HEK293 (cell line): ENCODE measurements around the gene MAPKAP1.

Experiments
- CTCF ChIA-PET: fragments of 350-600 bp; formaldehyde crosslinking; extraction: SDS; loops from one replicate; lab custom pipeline; 2021; ENCODE audit warnings: antibody characterized with exemption; lab: Yijun Ruan, JAX
- POLR2A ChIA-PET: fragments of 300-600 bp; formaldehyde crosslinking; extraction: SDS; loops from one replicate; lab custom pipeline; 2020; ENCODE audit warnings: antibody characterized with exemption, inconsistent platforms; lab: Yijun Ruan, JAX
- H3K27ac ChIP-seq: fragments of 200-500 bp; sonication (Bioruptor generic); 2 replicates; pipeline ENCODE4 v1.5.1; 2014; ENCODE audit warnings: low read depth, low read length, control low read depth, inconsistent platforms; ENCODE audit errors: extremely low read depth
- H3K36me3 ChIP-seq, 2 experiments: fragments of 200-500 bp in 1 of 2; sonication (Bioruptor generic) in 1 of 2; 1 replicate in 1 of 2; 2 replicates in 1 of 2; pipeline ENCODE4 v1.5.1; 2014 to 2017; ENCODE audit warnings: inconsistent platforms in 2 of 2, low read length in 2 of 2; ENCODE audit not compliant: control insufficient read depth in 2 of 2, insufficient read depth in 1 of 2
- H3K4me1 ChIP-seq: fragments of 200-500 bp; sonication (Bioruptor generic); 2 replicates; pipeline ENCODE4 v1.5.1; 2014; ENCODE audit warnings: mild to moderate bottlenecking, low read length, inconsistent platforms; ENCODE audit not compliant: control insufficient read depth, insufficient read depth
- H3K4me3 ChIP-seq: 2 replicates; pipeline ENCODE4 v1.5.1; 2011; ENCODE audit warnings: low read depth, mild to moderate bottlenecking, control low read depth, low read length, moderate library complexity
- H3K9me3 ChIP-seq: fragments of 200-500 bp; sonication (Bioruptor generic); 2 replicates; pipeline ENCODE4 v1.5.1; 2014; ENCODE audit warnings: low read depth, low read length, inconsistent platforms; ENCODE audit not compliant: control insufficient read depth, insufficient read depth
- PRDM2 ChIP-seq: fragments of 450-650 bp; formaldehyde crosslinking; IDR thresholded peaks from 2 replicates; pipeline ENCODE4 v1.5.1; 2016; ENCODE audit warnings: missing biosample characterization, missing genetic modification characterization, borderline replicate concordance
- SP7 ChIP-seq: fragments of 450-650 bp; formaldehyde crosslinking; IDR thresholded peaks from 2 replicates; pipeline ENCODE4 v1.5.1; 2016; ENCODE audit warnings: missing biosample characterization, missing genetic modification characterization
- ZEB2 ChIP-seq: fragments of 450-650 bp; formaldehyde crosslinking; IDR thresholded peaks from 2 replicates; pipeline ENCODE4 v1.5.1; 2016; ENCODE audit warnings: missing biosample characterization, missing genetic modification characterization
- ZFP41 ChIP-seq: fragments of 450-650 bp; formaldehyde crosslinking; IDR thresholded peaks from 2 replicates; pipeline ENCODE4 v1.5.1; 2016; ENCODE audit warnings: missing biosample characterization, missing genetic modification characterization, borderline replicate concordance
- ZNF10 ChIP-seq: fragments of 450-650 bp; formaldehyde crosslinking; IDR thresholded peaks from 2 replicates; pipeline ENCODE4 v1.5.1; 2017; ENCODE audit warnings: missing biosample characterization, missing genetic modification characterization
- ZNF184 ChIP-seq: fragments of 450-650 bp; IDR thresholded peaks from 2 replicates; pipeline ENCODE4 v1.5.1; 2018; ENCODE audit warnings: missing biosample characterization, mild to moderate bottlenecking, missing genetic modification characterization
- ZNF221 ChIP-seq: fragments of 450-650 bp; formaldehyde crosslinking; IDR thresholded peaks from 2 replicates; pipeline ENCODE4 v1.5.1; 2017; ENCODE audit warnings: missing biosample characterization, missing genetic modification characterization, borderline replicate concordance
- ZNF530 ChIP-seq: fragments of 450-650 bp; formaldehyde crosslinking; IDR thresholded peaks from 2 replicates; pipeline ENCODE4 v1.5.1; 2016; ENCODE audit warnings: low read depth, missing biosample characterization, missing genetic modification characterization
- ZNF544 ChIP-seq: fragments of 450-650 bp; formaldehyde crosslinking; IDR thresholded peaks from 2 replicates; pipeline ENCODE4 v1.5.0; 2017; ENCODE audit warnings: missing biosample characterization, missing genetic modification characterization
- ZNF548 ChIP-seq: fragments of 450-650 bp; formaldehyde crosslinking; IDR thresholded peaks from 2 replicates; pipeline ENCODE4 v1.5.1; 2016; ENCODE audit warnings: missing biosample characterization, missing genetic modification characterization
- ZNF707 ChIP-seq: fragments of 450-650 bp; formaldehyde crosslinking; IDR thresholded peaks from 2 replicates; pipeline ENCODE4 v1.5.1; 2016; ENCODE audit warnings: missing biosample characterization, missing genetic modification characterization
- ZNF785 ChIP-seq: fragments of 450-650 bp; formaldehyde crosslinking; IDR thresholded peaks from 2 replicates; pipeline ENCODE4 v1.5.1; 2016; ENCODE audit warnings: missing biosample characterization, missing genetic modification characterization
- TF ChIP-seq, protein P1 (sequence below): fragments of 450-650 bp; formaldehyde crosslinking; IDR thresholded peaks from 2 replicates; pipeline ENCODE4 v1.5.1; 2017; ENCODE audit warnings: missing biosample characterization, missing genetic modification characterization
- TF ChIP-seq, protein P2 (sequence below): fragments of 450-650 bp; formaldehyde crosslinking; IDR thresholded peaks from 2 replicates; pipeline ENCODE4 v1.5.1; 2016; ENCODE audit warnings: missing biosample characterization, missing genetic modification characterization

The MAPKAP1 gene

DNA sequence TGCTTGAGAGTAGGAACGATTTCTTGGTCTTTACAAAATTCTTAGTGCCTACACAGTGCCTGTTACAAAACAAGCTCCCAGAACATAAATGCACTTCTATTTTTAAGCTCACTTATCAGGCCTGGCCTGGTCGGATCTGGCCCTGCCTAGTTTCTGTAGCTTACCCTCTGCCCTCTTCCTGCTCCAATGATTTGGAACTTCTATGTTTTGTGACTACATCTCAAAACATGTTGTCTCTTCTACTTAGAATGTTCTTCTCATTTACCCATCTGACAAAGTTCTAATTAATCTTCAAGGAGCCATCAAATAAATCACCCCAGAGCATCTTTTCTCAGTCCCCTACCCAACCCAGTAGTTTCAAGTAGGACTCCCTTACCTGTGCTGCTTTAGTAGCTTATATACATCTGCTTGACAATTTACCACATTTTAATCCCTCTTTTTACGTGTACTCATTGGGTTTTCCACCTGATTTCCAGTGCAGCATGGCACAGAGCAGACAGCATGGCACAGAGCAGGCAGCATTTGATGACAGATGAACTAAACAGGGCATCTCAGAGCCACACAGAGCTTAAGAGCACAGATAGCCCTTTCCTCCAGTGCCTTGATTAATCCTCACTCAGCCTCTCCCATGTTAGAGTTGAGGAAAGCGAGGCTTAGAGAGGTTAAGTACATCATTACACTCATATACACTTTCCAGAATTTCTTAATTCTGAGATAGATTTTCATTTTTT lies 171.9 kb downstream of the MAPKAP1 start:
- CTCF ChIA-PET: interaction anchor here (0.6 to 1.5 kb wide), 4 partner anchors 11 to 1016 kb away, joined by 3 to 5 read pairs (median 4); no protein-coding TSS in a partner anchor
- TF ChIP-seq ZNF548 (tag by site-specific recombination): no peak
- TF ChIP-seq, protein P1, sequence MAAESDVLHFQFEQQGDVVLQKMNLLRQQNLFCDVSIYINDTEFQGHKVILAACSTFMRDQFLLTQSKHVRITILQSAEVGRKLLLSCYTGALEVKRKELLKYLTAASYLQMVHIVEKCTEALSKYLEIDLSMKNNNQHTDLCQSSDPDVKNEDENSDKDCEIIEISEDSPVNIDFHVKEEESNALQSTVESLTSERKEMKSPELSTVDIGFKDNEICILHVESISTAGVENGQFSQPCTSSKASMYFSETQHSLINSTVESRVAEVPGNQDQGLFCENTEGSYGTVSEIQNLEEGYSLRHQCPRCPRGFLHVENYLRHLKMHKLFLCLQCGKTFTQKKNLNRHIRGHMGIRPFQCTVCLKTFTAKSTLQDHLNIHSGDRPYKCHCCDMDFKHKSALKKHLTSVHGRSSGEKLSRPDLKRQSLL (tag by site-specific recombination): no peak
- TF ChIP-seq ZFP41 (tag by site-specific recombination): no peak
- TF ChIP-seq ZNF785 (tag by site-specific recombination): no peak
- TF ChIP-seq ZNF544 (tag by site-specific recombination): no peak
- TF ChIP-seq PRDM2 (tag by site-specific recombination): no peak
- TF ChIP-seq, all 188 proteins: peak for 0

DNA sequence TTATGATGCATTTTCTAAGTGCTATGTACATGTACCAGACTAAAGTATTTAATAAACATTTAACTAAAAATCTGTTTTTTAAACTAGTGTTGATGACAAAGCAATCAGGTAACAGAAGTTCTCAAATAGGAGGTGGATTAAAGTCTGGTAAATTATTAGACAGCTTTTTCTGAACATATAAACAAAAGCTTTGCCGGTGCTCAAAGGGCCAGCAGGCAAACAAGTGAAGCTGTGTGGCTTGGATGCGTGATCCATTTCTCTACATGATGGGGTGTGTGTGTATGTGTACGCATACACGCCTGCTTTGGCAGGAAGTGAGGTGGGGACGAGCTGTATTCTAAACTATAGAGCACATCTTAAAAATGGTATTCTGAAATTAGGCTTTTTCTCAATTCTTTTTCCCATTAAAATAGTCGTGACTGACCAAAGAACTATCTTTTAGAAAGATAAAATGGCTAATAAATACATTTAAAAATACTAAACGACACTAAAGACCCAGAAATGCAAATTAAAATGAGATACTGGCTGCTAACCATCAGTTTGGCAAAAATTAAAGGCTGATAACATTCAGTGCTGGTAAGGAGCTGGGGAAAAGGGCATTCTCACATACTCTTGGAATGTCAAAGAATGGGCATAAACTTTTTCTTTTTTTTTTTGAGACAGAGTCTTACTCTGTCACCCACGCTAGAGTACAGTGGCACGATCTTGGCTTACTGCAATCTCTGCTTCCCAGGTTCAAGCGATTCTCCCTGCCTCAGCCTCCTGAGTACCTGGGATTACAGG lies 174.0 kb downstream of the MAPKAP1 start:
- POLR2A ChIA-PET: no interaction called here
- H3K27ac ChIP-seq: no peak overlapping the region
- CTCF ChIA-PET: interaction anchor here (0.7 to 1.2 kb wide), 2 partner anchors 9 kb away, joined by 3 read pairs; no protein-coding TSS in a partner anchor
- no peak overlapping the region for H3K4me3 ChIP-seq
- peaks cover 12% of the 10 kb centered on the region for H3K4me1 ChIP-seq
- TF ChIP-seq ZNF530: no peak
- TF ChIP-seq ZEB2 (tag by site-specific recombination): no peak
- no peak for TF ChIP-seq ZNF10 (tag by site-specific recombination)
- no peak for TF ChIP-seq ZNF221 (tag by site-specific recombination)
- peak; percentile 97 for TF ChIP-seq ZNF184 (tag by site-specific recombination)
- no peak for TF ChIP-seq ZNF707 (tag by site-specific recombination)
- H3K36me3 ChIP-seq: no peaks in the 10 kb centered on the region
- no peaks in the 10 kb centered on the region for H3K9me3 ChIP-seq

More for the DNA sequence above, 171.9 kb downstream of the MAPKAP1 start:
- POLR2A ChIA-PET: no interaction called here
- no peaks in the 10 kb centered on the region for H3K36me3 ChIP-seq
- H3K4me3 ChIP-seq: no peak overlapping the region
- peaks cover 20% of the 10 kb centered on the region for H3K4me1 ChIP-seq
- H3K9me3 ChIP-seq: no peaks in the 10 kb centered on the region
- H3K27ac ChIP-seq: no peak overlapping the region

DNA sequence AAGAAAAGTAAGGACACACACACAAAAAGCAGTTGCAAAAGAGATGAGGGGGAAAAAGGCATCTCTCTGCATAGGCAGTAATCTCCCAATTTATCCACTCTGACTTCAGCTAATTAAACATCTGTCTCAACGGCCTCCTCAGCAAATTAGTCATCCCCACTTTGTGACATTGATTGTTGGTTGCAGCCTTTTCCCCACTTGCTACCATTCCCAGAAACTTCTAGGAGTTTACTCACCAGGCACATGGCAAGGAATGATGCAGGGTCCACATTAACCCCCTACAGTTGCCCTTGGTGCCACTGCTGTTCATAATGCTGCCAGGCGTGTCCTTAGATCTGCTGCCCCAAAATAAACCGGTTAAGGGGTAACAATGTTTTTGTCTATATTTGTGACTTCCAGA lies 174.6 kb downstream of the MAPKAP1 start:
- H3K4me1 ChIP-seq: peaks cover 12% of the 10 kb centered on the region
- H3K36me3 ChIP-seq: no peaks in the 10 kb centered on the region
- ChIA-PET CTCF (interaction anchor here (1.2 kb wide), 1 partner anchor 8 kb away, joined by 3 read pairs; no protein-coding TSS in a partner anchor), POLR2A (no interaction called here)
- no peak overlapping the region for H3K4me3 ChIP-seq
- H3K9me3 ChIP-seq: no peaks in the 10 kb centered on the region
- TF ChIP-seq, protein P2, sequence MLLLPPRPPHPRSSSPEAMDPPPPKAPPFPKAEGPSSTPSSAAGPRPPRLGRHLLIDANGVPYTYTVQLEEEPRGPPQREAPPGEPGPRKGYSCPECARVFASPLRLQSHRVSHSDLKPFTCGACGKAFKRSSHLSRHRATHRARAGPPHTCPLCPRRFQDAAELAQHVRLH: no peak
- TF ChIP-seq SP7 (tag by site-specific recombination): peak; percentile 61
- TF ChIP-seq, all 188 proteins: peak for 1
- H3K27ac ChIP-seq: no peak overlapping the region
